Hepatocyte (in vitro differentiated cells): ENCODE measurements around the gene ZNHIT2.

ENCODE experiments used
- EZH2 ChIP-seq: fragments of 200-600 bp; sonication (generic); IDR thresholded peaks from 2 replicates; pipeline ENCODE4 v1.6.1; 2016; ENCODE audit warnings: antibody characterized with exemption, mild to moderate bottlenecking, borderline replicate concordance
- EZH2phosphoT487 ChIP-seq: fragments of 200-600 bp; sonication (generic); IDR thresholded peaks from one replicate; pipeline ENCODE4 v1.6.1; 2018; ENCODE audit warnings: antibody characterized with exemption, mild to moderate bottlenecking, low read depth, moderate library complexity; ENCODE audit not compliant: unreplicated experiment, severe bottlenecking
- TF ChIP-seq, protein P1 (sequence below): fragments of 200-600 bp; sonication (generic); IDR thresholded peaks from 2 replicates; pipeline ENCODE4 v1.5.1; 2016; ENCODE audit warnings: antibody characterized with exemption, mild to moderate bottlenecking; ENCODE audit not compliant: poor library complexity

DNA sequence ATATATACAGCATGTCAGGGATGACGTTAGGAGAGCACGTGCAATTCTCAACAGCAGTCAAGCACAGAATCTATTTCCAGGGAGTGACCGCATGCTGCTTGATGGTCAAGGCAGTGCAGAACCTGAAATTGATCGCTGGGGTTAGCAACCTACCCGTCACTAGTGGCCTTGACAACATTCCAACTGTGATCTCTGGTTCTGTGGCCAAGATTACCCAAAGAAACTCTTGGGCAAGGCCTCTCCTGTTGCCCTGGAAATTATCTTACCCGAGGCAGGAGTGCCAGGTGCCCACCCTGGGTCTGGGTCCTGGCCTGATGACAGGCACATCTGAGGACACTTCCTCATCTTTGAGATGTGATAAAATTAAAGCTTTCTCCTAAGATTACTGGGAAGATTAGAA, 3.7 kb downstream of the ZNHIT2 start:
- TF ChIP-seq, protein P1, sequence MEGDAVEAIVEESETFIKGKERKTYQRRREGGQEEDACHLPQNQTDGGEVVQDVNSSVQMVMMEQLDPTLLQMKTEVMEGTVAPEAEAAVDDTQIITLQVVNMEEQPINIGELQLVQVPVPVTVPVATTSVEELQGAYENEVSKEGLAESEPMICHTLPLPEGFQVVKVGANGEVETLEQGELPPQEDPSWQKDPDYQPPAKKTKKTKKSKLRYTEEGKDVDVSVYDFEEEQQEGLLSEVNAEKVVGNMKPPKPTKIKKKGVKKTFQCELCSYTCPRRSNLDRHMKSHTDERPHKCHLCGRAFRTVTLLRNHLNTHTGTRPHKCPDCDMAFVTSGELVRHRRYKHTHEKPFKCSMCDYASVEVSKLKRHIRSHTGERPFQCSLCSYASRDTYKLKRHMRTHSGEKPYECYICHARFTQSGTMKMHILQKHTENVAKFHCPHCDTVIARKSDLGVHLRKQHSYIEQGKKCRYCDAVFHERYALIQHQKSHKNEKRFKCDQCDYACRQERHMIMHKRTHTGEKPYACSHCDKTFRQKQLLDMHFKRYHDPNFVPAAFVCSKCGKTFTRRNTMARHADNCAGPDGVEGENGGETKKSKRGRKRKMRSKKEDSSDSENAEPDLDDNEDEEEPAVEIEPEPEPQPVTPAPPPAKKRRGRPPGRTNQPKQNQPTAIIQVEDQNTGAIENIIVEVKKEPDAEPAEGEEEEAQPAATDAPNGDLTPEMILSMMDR = no peak
- TF ChIP-seq EZH2phosphoT487 (no peak), EZH2 (no peak)
